Breast epithelium (tissue), 4 donors: Measurements from ENCODE around the gene HS6ST3. TPM values are rescaled to one million over a fixed set of nuclear protein-coding genes. Genes with fewer than 3 reads are reported as not detected.

Experiments
- DNase-seq, 2 donors: peaks; one replicate each; pipeline ENCODE4 v3.0.0-alpha.2; 2019; ENCODE audit warnings: low spot score in 2 of 2
- H3K27ac ChIP-seq, 2 donors: fragments of 200-600 bp; sonication (generic) in 1 of 2; one replicate each; pipeline ENCODE4 v1.5.1; 2016 to 2019; ENCODE audit warnings: mild to moderate bottlenecking in 1 of 2
- H3K27me3 ChIP-seq, 2 donors: fragments of 200-600 bp; sonication (generic) in 1 of 2; one replicate each; pipeline versions ENCODE4 v1.5.1 to v1.6.0; 2017 to 2019; ENCODE audit warnings: control low read depth in 1 of 2, mild to moderate bottlenecking in 1 of 2
- H3K36me3 ChIP-seq: fragments of 200-600 bp; one replicate; pipeline ENCODE4 v1.5.1; 2019
- H3K4me1 ChIP-seq, 2 donors: fragments of 200-600 bp; sonication (generic); one replicate each; pipeline ENCODE4 v1.5.1; 2016 to 2019; ENCODE audit warnings: control low read depth in 1 of 2
- H3K4me3 ChIP-seq, 3 donors: fragments of 200-600 bp; sonication (generic); 1 replicate in 2 of 3; 2 replicates in 1 of 3; pipeline ENCODE4 v1.5.1; 2016 to 2019; ENCODE audit warnings: mild to moderate bottlenecking in 3 of 3, moderate library complexity in 2 of 3
- H3K9me3 ChIP-seq, 2 donors: fragments of 200-600 bp; sonication (generic) in 1 of 2; one replicate each; pipeline ENCODE4 v1.5.1; 2016 to 2019; ENCODE audit warnings: control low read depth in 1 of 2
- POLR2A ChIP-seq: fragments of 450-650 bp; IDR thresholded peaks from one replicate; pipeline ENCODE4 v1.6.1; 2016; ENCODE audit warnings: antibody characterized with exemption, mild to moderate bottlenecking, moderate library complexity
- POLR2AphosphoS5 ChIP-seq, 3 donors: sonication (generic); formaldehyde crosslinking; IDR thresholded peaks; one replicate each; pipeline ENCODE4 v1.6.1; 2017; ENCODE audit warnings: antibody characterized with exemption in 3 of 3
- intact Hi-C: fragments of 100-400 bp; cut with DNase I; formaldehyde crosslinking; loops from one replicate; pipeline ENCODE4 v1.15.1; 2023; ENCODE audit warnings: low total_unique reads
- total RNA-seq, 3 donors: library from RNA; depleted of rRNA; stranded (reverse); fragments of >200 nt; gene quantifications; one replicate each; pipeline ENCODE4 v1.1.0, GENCODE V29; 2016
- TF ChIP-seq, protein P1 (sequence below), 3 donors: fragments of 450-650 bp; IDR thresholded peaks; one replicate each; pipeline ENCODE4 v1.5.1; 2016 to 2017; ENCODE audit warnings: antibody characterized with exemption in 3 of 3, mild to moderate bottlenecking in 3 of 3, moderate library complexity in 3 of 3

HS6ST3 gene
- total RNA-seq, 3 donors from 2014 or later: under 0.01 to 1.3 (median 0.59) TPM

DNA sequence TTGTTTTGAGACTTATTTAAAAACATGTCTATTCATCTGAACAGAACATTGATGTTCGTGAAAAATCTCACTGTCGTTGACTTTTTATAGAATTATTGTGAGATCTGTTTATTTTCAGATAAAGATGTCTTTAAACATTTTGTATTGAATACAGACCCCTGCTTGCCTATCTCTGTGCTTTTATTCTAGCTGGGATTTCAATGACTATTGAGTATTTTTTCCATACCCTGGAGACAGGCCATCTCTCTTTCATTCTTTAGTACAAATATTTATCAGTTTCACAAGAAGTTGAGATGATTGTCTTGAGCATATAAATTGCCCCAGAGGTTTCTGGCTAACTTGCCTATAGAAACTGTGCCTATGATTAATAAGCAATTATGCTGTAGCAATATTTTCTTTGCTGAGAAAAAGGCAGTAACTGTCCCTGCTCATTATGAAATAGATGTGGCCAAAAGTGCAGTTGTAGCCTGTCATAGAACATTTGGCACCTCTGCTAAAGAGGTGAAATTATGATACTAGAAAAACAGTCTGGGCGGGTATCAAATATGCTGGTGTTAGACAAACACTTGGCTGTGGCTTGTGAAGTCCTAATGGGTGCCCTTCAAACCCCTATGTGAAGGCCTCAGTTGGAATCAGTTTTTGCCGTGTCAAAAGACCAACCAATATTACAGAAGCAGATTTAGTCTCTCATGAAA lies 360.6 kb downstream of the HS6ST3 start:
- no peak overlapping the region for H3K4me3 ChIP-seq
- H3K4me1 ChIP-seq: no peaks in the 10 kb centered on the region
- no peak for TF ChIP-seq POLR2A
- TF ChIP-seq, protein P1, sequence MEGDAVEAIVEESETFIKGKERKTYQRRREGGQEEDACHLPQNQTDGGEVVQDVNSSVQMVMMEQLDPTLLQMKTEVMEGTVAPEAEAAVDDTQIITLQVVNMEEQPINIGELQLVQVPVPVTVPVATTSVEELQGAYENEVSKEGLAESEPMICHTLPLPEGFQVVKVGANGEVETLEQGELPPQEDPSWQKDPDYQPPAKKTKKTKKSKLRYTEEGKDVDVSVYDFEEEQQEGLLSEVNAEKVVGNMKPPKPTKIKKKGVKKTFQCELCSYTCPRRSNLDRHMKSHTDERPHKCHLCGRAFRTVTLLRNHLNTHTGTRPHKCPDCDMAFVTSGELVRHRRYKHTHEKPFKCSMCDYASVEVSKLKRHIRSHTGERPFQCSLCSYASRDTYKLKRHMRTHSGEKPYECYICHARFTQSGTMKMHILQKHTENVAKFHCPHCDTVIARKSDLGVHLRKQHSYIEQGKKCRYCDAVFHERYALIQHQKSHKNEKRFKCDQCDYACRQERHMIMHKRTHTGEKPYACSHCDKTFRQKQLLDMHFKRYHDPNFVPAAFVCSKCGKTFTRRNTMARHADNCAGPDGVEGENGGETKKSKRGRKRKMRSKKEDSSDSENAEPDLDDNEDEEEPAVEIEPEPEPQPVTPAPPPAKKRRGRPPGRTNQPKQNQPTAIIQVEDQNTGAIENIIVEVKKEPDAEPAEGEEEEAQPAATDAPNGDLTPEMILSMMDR (IDR thresholded peaks at IDR 0.05): no peak
- no peaks in the 10 kb centered on the region for H3K9me3 ChIP-seq
- H3K36me3 ChIP-seq: no peaks in the 10 kb centered on the region
- intact Hi-C loops: no loop called here
- no peak overlapping the region for H3K27ac ChIP-seq
- no peaks in the 10 kb centered on the region for H3K27me3 ChIP-seq
- no peak for DNase-seq

DNA sequence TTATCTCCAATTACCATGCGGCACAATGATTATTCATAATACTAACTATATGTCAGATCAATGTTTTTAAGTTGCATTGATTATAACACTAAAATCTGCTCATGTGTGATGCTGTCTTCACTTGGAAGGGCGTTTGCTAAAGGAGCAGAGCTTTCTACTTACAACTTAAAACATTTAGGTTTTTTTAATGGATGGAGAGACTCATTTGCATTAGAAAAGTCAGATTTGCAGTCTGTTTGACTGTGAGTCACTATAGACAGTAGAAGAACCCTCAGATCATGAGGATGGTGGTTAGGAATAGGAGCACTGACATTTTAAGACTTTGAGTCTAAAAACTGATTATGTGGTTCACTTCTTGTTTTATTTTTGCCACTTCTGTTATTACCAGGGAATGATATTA lies 364.6 kb downstream of the HS6ST3 start:
- no peak for TF ChIP-seq POLR2AphosphoS5 (IDR thresholded peaks at IDR 0.05)
- TF ChIP-seq POLR2A: no peak
- TF ChIP-seq, protein P1 (IDR thresholded peaks at IDR 0.05): no peak
- DNase-seq: no peak

DNA sequence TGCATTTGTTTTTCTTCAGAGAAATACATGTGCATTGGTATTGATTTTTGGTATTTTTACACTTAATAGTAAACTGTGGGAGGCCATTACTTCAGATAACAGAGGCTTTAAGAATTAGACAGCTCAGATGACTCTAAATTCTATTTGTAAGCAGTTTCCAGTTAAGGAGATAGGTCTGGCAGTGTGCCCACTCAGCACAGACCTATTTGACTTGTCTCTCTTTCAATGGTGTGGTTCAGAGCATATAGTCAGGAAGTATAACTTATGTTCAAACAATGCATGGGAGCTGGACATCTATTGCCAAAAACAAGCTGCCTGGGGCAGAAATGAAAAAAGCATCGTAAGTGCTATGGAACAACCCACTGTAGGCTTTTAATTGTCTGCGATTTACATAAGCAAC lies 370.7 kb downstream of the HS6ST3 start:
- Histone ChIP-seq H3K4me3 (no peak overlapping the region), H3K4me1 (no peaks in the 10 kb centered on the region), H3K27ac (no peak overlapping the region), H3K36me3 (no peaks in the 10 kb centered on the region), H3K9me3 (no peaks in the 10 kb centered on the region), H3K27me3 (no peaks in the 10 kb centered on the region)
- no peak for DNase-seq
- intact Hi-C loops: no loop called here
- TF ChIP-seq POLR2A: no peak

More for the DNA sequence above, 364.6 kb downstream of the HS6ST3 start:
- no peak overlapping the region for H3K27ac ChIP-seq
- H3K36me3 ChIP-seq: no peaks in the 10 kb centered on the region
- H3K27me3 ChIP-seq: no peaks in the 10 kb centered on the region
- no peaks in the 10 kb centered on the region for H3K9me3 ChIP-seq
- H3K4me3 ChIP-seq: no peak overlapping the region
- intact Hi-C loops: no loop called here
- H3K4me1 ChIP-seq: no peaks in the 10 kb centered on the region

DNA sequence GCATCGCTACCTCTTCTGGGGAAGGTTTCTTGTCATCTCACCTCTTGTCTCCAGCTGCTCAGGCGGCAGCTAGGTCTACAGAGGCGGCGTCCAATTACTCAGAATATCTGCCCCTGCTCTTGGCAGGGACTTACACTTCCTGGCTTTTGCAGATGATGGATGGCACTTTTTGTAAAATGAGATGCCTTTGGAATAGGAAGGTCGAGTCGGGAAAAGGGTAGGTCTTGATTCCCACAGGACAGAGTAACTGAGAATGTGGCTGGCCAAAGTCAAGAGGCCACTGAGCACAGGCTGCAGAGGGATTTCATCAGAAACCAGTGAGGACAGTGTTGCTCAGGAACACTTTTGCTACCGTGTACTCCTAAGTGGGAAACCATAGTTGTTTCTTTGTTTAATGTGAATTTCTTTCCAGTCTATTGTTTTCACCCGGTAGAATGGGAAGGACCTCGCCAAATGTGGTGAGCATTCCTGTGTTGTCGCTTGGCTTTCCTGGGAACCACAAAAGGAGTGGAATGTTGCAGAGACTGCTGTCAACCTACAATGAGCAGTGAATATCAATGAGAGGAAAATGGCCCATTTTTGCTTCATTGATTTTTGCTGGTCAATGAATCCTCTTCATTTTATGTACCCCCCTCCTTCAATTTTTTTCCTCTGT lies 383.7 kb downstream of the HS6ST3 start:
- Histone ChIP-seq H3K27ac (no peak overlapping the region), H3K36me3 (no peaks in the 10 kb centered on the region), H3K4me3 (no peak overlapping the region), H3K9me3 (no peaks in the 10 kb centered on the region), H3K4me1 (no peaks in the 10 kb centered on the region), H3K27me3 (no peaks in the 10 kb centered on the region)
- intact Hi-C loops: no loop called here
- TF ChIP-seq POLR2AphosphoS5 (IDR thresholded peaks at IDR 0.05) (no peak), POLR2A (no peak)
- TF ChIP-seq, protein P1 (IDR thresholded peaks at IDR 0.05): no peak
- DNase-seq: no peak

DNA sequence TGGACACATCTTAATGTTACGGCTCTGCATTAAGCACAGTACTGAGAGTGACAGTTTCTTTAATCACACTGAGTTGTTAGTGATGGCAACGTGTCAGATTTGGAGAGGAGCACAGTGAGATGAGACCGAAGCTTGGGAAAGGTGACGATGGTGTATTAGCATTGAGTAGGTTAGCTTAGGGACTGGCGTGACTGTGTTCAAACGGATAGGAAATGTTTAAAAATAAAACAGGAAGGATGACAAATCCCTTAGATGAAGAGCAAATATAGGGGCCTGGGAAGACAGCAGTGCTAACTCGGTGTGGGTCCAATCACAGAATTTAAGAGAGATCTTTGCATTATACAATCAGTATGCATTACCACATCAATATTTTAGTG lies 384.3 kb downstream of the HS6ST3 start:
- Histone ChIP-seq H3K9me3 (no peaks in the 10 kb centered on the region), H3K27me3 (no peaks in the 10 kb centered on the region), H3K27ac (no peak overlapping the region), H3K4me3 (no peak overlapping the region), H3K36me3 (no peaks in the 10 kb centered on the region), H3K4me1 (no peaks in the 10 kb centered on the region)
- no peak for TF ChIP-seq POLR2A
- DNase-seq: no peak
- intact Hi-C loops: no loop called here

DNA sequence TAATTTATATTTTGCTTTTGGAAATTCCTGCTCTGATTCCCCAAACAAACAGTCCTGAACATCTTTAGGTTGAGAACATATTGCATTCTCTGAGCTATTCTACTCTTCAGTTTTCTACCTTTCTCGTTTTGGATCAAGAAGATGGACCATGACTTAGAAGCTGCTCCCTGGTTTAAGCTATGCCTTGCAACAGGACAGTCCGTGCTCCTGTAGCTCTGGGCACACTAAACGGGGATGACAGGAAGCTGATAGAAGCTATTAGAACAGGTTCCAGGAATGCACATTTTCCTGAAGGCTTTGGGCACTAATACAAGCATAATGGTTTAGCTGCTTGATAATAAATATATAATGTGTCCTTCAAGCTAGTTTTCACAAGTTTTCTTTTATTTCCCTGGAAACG lies 385.2 kb downstream of the HS6ST3 start:
- no peak overlapping the region for H3K4me3 ChIP-seq
- no peak for DNase-seq
- intact Hi-C loops: no loop called here

More for the DNA sequence above, 385.2 kb downstream of the HS6ST3 start:
- no peaks in the 10 kb centered on the region for H3K27me3 ChIP-seq
- no peaks in the 10 kb centered on the region for H3K36me3 ChIP-seq
- no peak overlapping the region for H3K27ac ChIP-seq
- H3K4me1 ChIP-seq: no peaks in the 10 kb centered on the region
- no peaks in the 10 kb centered on the region for H3K9me3 ChIP-seq
- no peak for TF ChIP-seq POLR2AphosphoS5 (IDR thresholded peaks at IDR 0.05)
- TF ChIP-seq POLR2A: no peak
- TF ChIP-seq, protein P1 (IDR thresholded peaks at IDR 0.05): no peak
